MM.1S (cell line): ENCODE results near the gene CUBN.

ENCODE experiments used
- DNase-seq: peaks from one replicate; pipeline ENCODE4 v3.0.0-alpha.2; 2015
- H2AFZ ChIP-seq: fragments of 300-600 bp; sonication (generic); 2 replicates; pipeline ENCODE4 v1.6.0; 2016; ENCODE audit warnings: antibody characterized with exemption, low read length
- H3F3A ChIP-seq: fragments of 300-600 bp; sonication (generic); 2 replicates; pipeline ENCODE4 v1.6.1; 2016; ENCODE audit warnings: mild to moderate bottlenecking, antibody characterized with exemption, low read length, moderate library complexity, mixed read lengths; ENCODE audit not compliant: insufficient read depth
- H3K27ac ChIP-seq: fragments of 300-600 bp; sonication (generic); 2 replicates; pipeline ENCODE4 v1.5.1; 2016; ENCODE audit warnings: mild to moderate bottlenecking, low read length
- H3K27me3 ChIP-seq: fragments of 300-600 bp; sonication (generic); replicated peaks from 2 replicates; pipeline ENCODE4 v1.6.0; 2016; ENCODE audit warnings: low read length; ENCODE audit not compliant: insufficient read depth
- H3K36me3 ChIP-seq: fragments of 300-600 bp; sonication (generic); replicated peaks from 2 replicates; pipeline ENCODE4 v1.6.1; 2016; ENCODE audit warnings: mild to moderate bottlenecking, low read length, mixed read lengths; ENCODE audit not compliant: insufficient read depth
- H3K4me1 ChIP-seq: fragments of 300-600 bp; sonication (generic); 2 replicates; pipeline ENCODE4 v1.6.1; 2016; ENCODE audit warnings: low read length, mixed read lengths
- H3K4me2 ChIP-seq: fragments of 300-600 bp; sonication (generic); 2 replicates; pipeline ENCODE4 v1.6.0; 2016; ENCODE audit warnings: low read depth, low read length
- H3K4me3 ChIP-seq: fragments of 300-600 bp; sonication (generic); 2 replicates; pipeline ENCODE4 v1.5.1; 2016; ENCODE audit warnings: low read length, mixed read lengths
- H3K79me2 ChIP-seq: fragments of 300-600 bp; sonication (generic); 2 replicates; pipeline ENCODE4 v1.6.1; 2016; ENCODE audit warnings: mixed run types, low read length, mixed read lengths
- H3K9ac ChIP-seq: fragments of 300-600 bp; sonication (generic); 2 replicates; pipeline ENCODE4 v1.6.1; 2016; ENCODE audit warnings: low read length, mixed read lengths
- H3K9me2 ChIP-seq: fragments of 300-600 bp; sonication (generic); replicated peaks from 2 replicates; pipeline ENCODE4 v1.6.1; 2016; ENCODE audit warnings: mild to moderate bottlenecking, low read length, mixed read lengths; ENCODE audit not compliant: insufficient read depth
- H3K9me3 ChIP-seq: fragments of 300-600 bp; sonication (generic); replicated peaks from 2 replicates; pipeline ENCODE4 v1.6.1; 2016; ENCODE audit warnings: mild to moderate bottlenecking, low read length, mixed read lengths; ENCODE audit not compliant: insufficient read depth
- H4K20me1 ChIP-seq: fragments of 300-600 bp; sonication (generic); 2 replicates; pipeline ENCODE4 v1.6.1; 2016; ENCODE audit warnings: mild to moderate bottlenecking, low read length, moderate library complexity, mixed read lengths; ENCODE audit not compliant: insufficient read depth
- CTCF ChIP-seq: fragments of 300-600 bp; sonication (generic); IDR thresholded peaks from 2 replicates; pipeline ENCODE4 v1.5.1; 2016; ENCODE audit warnings: antibody characterized with exemption, low read length, mixed read lengths
- EZH2 ChIP-seq: fragments of 300-600 bp; sonication (generic); optimal IDR thresholded peaks from 2 replicates; pipeline ENCODE3; 2017; ENCODE audit warnings: low read depth, mild to moderate bottlenecking, antibody characterized with exemption, low read length, mixed read lengths
- EZH2phosphoT487 ChIP-seq: fragments of 300-600 bp; sonication (generic); IDR thresholded peaks from 2 replicates; pipeline ENCODE4 v1.6.1; 2018; ENCODE audit warnings: antibody characterized with exemption, low read length

CUBN gene

GRCh38 chr10:17147884-17148489 lies 18.4 kb upstream of the CUBN start:
- Histone ChIP-seq H3K27me3 (no peaks in the 10 kb centered on the region), H3K79me2 (no peaks in the 10 kb centered on the region), H3K9me3 (no peaks in the 10 kb centered on the region), H3K27ac (no peak overlapping the region), H3K9me2 (no peaks in the 10 kb centered on the region), H4K20me1 (no peaks in the 10 kb centered on the region), H2AFZ (no peak overlapping the region), H3F3A (no peaks in the 10 kb centered on the region), H3K9ac (no peak overlapping the region), H3K4me3 (no peak overlapping the region), H3K4me2 (no peak overlapping the region), H3K4me1 (no peaks in the 10 kb centered on the region), H3K36me3 (no peaks in the 10 kb centered on the region)
- no peak for DNase-seq
- TF ChIP-seq CTCF = no peak
- no peak for TF ChIP-seq EZH2phosphoT487
- TF ChIP-seq EZH2 = no peak

DNA sequence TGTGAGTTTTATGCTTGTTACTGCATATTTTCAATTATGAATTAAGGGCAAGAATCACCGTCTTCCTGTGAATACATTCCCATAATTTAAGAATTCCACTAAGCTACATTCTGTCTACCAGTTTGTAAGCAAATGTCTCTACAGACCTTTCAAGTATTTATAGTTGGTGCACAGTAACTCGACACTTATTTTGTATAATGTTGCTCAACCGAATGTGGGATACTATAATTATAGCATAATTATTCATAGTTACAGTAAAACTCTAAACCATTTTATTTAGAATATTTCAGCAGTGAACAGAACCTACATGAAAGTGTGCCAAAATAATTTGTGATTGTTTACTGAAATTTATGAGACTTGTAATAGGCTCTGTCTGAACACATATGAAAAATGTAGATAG lies 17.3 kb upstream of the CUBN start:
- Histone ChIP-seq H3K27ac (no peak overlapping the region), H3K79me2 (no peaks in the 10 kb centered on the region), H3K36me3 (no peaks in the 10 kb centered on the region), H3K9me3 (no peaks in the 10 kb centered on the region), H3K9ac (no peak overlapping the region), H4K20me1 (no peaks in the 10 kb centered on the region), H2AFZ (no peak overlapping the region), H3K4me2 (no peak overlapping the region), H3K27me3 (no peaks in the 10 kb centered on the region), H3K4me3 (no peak overlapping the region), H3K4me1 (no peaks in the 10 kb centered on the region), H3F3A (no peaks in the 10 kb centered on the region), H3K9me2 (no peaks in the 10 kb centered on the region)
- no peak for TF ChIP-seq EZH2phosphoT487
- no peak for DNase-seq

GRCh38 chr10:17145239-17145638 lies 15.6 kb upstream of the CUBN start:
- Histone ChIP-seq H3F3A (no peaks in the 10 kb centered on the region), H4K20me1 (no peaks in the 10 kb centered on the region), H3K4me3 (no peak overlapping the region), H3K4me2 (no peak overlapping the region), H3K79me2 (no peaks in the 10 kb centered on the region), H3K27ac (no peak overlapping the region), H3K36me3 (no peaks in the 10 kb centered on the region), H2AFZ (no peak overlapping the region), H3K4me1 (no peaks in the 10 kb centered on the region), H3K27me3 (no peaks in the 10 kb centered on the region), H3K9me2 (no peaks in the 10 kb centered on the region), H3K9me3 (no peaks in the 10 kb centered on the region), H3K9ac (no peak overlapping the region)
- no peak for TF ChIP-seq EZH2
- TF ChIP-seq CTCF = no peak
- TF ChIP-seq EZH2phosphoT487 = no peak
- DNase-seq = no peak

DNA sequence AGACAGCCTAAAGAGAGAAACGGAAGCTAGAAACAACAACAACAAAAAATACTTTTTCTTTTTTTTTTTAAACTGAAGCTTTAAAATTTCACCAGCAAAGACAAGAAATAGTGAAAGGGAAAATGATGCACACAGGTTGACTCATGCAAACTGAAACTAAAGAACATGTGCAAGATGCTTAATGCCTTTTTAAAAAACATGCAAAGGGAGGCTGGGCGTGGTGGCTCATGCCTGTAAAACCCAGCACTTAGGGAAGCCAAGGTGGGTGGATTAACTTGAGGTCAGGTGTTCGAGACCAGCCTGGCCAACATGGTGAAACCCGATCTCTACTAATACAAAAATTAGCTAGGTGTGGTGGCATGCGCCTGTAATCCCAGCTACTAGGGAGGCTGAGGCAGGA lies 15.1 kb upstream of the CUBN start:
- Histone ChIP-seq H3K4me1 (no peaks in the 10 kb centered on the region), H3K27ac (no peak overlapping the region), H2AFZ (no peak overlapping the region), H3K79me2 (no peaks in the 10 kb centered on the region), H3K9me2 (no peaks in the 10 kb centered on the region), H3K9me3 (no peaks in the 10 kb centered on the region), H3K4me3 (no peak overlapping the region), H3K9ac (no peak overlapping the region), H4K20me1 (no peaks in the 10 kb centered on the region), H3K36me3 (no peaks in the 10 kb centered on the region), H3K27me3 (no peaks in the 10 kb centered on the region), H3K4me2 (no peak overlapping the region), H3F3A (no peaks in the 10 kb centered on the region)
- no peak for TF ChIP-seq EZH2phosphoT487
- no peak for TF ChIP-seq CTCF
- TF ChIP-seq EZH2 = no peak
- peak; percentile 59 for DNase-seq
